HepG2 (cell line): Measurements from ENCODE around the gene EFNA2. TPM values are rescaled to one million over a fixed set of nuclear protein-coding genes. Genes with fewer than 3 reads are reported as not detected.

Experiments
- CEBPB ChIP-seq: IDR thresholded peaks from 2 replicates; pipeline ENCODE4 v1.6.1; 2011; ENCODE audit warnings: low read depth, low read length, improper control_type of control experiment, borderline replicate concordance
- DNMT1 ChIP-seq: sonication (generic); formaldehyde crosslinking; IDR thresholded peaks from 2 replicates; pipeline ENCODE4 v1.5.1; 2020; ENCODE audit warnings: mild to moderate bottlenecking, missing genetic modification reagents
- HMG20B ChIP-seq: conservative IDR thresholded peaks from 2 replicates; pipeline ENCODE4 v1.6.1; 2016; ENCODE audit warnings: missing genetic modification reagents, missing compliant biosample characterization
- MED8 ChIP-seq: sonication (generic); formaldehyde crosslinking; IDR thresholded peaks from 2 replicates; pipeline ENCODE4 v1.8.1; 2023; ENCODE audit warnings: mild to moderate bottlenecking, missing genetic modification reagents; ENCODE audit not compliant: insufficient replicate concordance
- NCOA1 ChIP-seq: sonication (generic); formaldehyde crosslinking; IDR thresholded peaks from 2 replicates; pipeline ENCODE4 v1.9.0; 2021; ENCODE audit warnings: missing genetic modification reagents
- SOX13 ChIP-seq, 3 experiments: fragments of 450-650 bp in 1 of 3; sonication (generic) in 1 of 3; formaldehyde crosslinking in 1 of 3; IDR thresholded peaks in 2 of 3; conservative IDR thresholded peaks in 1 of 3; 2 replicates each; pipeline versions ENCODE4 v1.5.0 to v1.6.1; 2016 to 2020; ENCODE audit warnings: antibody characterized with exemption in 1 of 3, mild to moderate bottlenecking in 1 of 3, missing compliant biosample characterization in 1 of 3, missing genetic modification reagents in 1 of 3, moderate library complexity in 1 of 3
- SP4 ChIP-seq: sonication (generic); formaldehyde crosslinking; IDR thresholded peaks from 2 replicates; pipeline ENCODE4 v1.8.1; 2023; ENCODE audit warnings: mild to moderate bottlenecking, missing genetic modification reagents
- ZNF180 ChIP-seq: sonication (generic); formaldehyde crosslinking; IDR thresholded peaks from 2 replicates; pipeline ENCODE4 v1.4.0; 2020; ENCODE audit warnings: low read depth, missing genetic modification reagents, borderline replicate concordance
- ZNF3 ChIP-seq: IDR thresholded peaks from 2 replicates; pipeline ENCODE4 v1.7.0; 2017; ENCODE audit warnings: inconsistent platforms
- ZNF30 ChIP-seq: sonication (generic); formaldehyde crosslinking; IDR thresholded peaks from 2 replicates; pipeline ENCODE4 v1.5.0; 2020; ENCODE audit warnings: mild to moderate bottlenecking, missing genetic modification reagents
- ZNF496 ChIP-seq: sonication (generic); formaldehyde crosslinking; IDR thresholded peaks from 2 replicates; pipeline ENCODE4 v1.8.1; 2023; ENCODE audit warnings: mild to moderate bottlenecking, moderate library complexity, missing genetic modification reagents; ENCODE audit not compliant: insufficient replicate concordance
- ZNF775 ChIP-seq: sonication (generic); formaldehyde crosslinking; IDR thresholded peaks from 2 replicates; pipeline ENCODE4 v1.4.0; 2020; ENCODE audit warnings: missing genetic modification reagents, mild to moderate bottlenecking, moderate library complexity, borderline replicate concordance
- ZNF83 ChIP-seq: sonication (generic); formaldehyde crosslinking; IDR thresholded peaks from 2 replicates; pipeline ENCODE4 v1.4.0; 2020; ENCODE audit warnings: missing genetic modification reagents, mild to moderate bottlenecking, borderline replicate concordance
- polyA plus RNA-seq, 8 experiments: library from polyadenylated mRNA; depleted of rRNA in 3 of 8; stranded (reverse) in 7 of 8; unstranded in 1 of 8; fragments of >200 nt; fragmentation: Illumina TruSeq in 4 of 8; extraction: Trizol in 4 of 8; gene quantifications; 2 replicates each; pipeline versions ENCODE4 v1.2.1 to v1.2.3, GENCODE V29; 2011 to 2016; ENCODE audit warnings: low read depth in 4 of 8, missing spikeins in 1 of 8, mixed read lengths in 1 of 8; ENCODE audit not compliant: insufficient read depth in 1 of 8
- total RNA-seq, 5 experiments: library from RNA; depleted of rRNA; stranded (reverse); fragments of >200 nt; fragmentation: Illumina TruSeq; extraction: Trizol; gene quantifications; 2 replicates each; pipeline ENCODE4 v1.2.3, GENCODE V29; 2016; ENCODE audit warnings: low read depth in 1 of 5
- TF ChIP-seq, protein P1 (sequence below): sonication (generic); formaldehyde crosslinking; IDR thresholded peaks from 2 replicates; pipeline ENCODE4 v1.4.0; 2020; ENCODE audit warnings: mild to moderate bottlenecking, missing genetic modification reagents
- TF ChIP-seq, protein P2 (sequence below): sonication (generic); formaldehyde crosslinking; IDR thresholded peaks from 2 replicates; pipeline ENCODE4 v1.8.0; 2022; ENCODE audit warnings: mild to moderate bottlenecking, missing genetic modification reagents; ENCODE audit not compliant: insufficient replicate concordance
- TF ChIP-seq, protein P3 (sequence below): sonication (generic); formaldehyde crosslinking; IDR thresholded peaks from 2 replicates; pipeline ENCODE4 v1.4.0; 2020; ENCODE audit warnings: missing genetic modification reagents, borderline replicate concordance
- TF ChIP-seq, protein P4 (sequence below): sonication (generic); formaldehyde crosslinking; IDR thresholded peaks from 2 replicates; pipeline ENCODE4 v1.8.0; 2022; ENCODE audit warnings: low read depth, missing genetic modification reagents

EFNA2 gene
- total and polyA plus RNA-seq, 2 of the 13 experiments (the other 11 are each of a cell fraction or from before 2014, with no cell fraction given), result 6.0 to 9.9 TPM

DNA sequence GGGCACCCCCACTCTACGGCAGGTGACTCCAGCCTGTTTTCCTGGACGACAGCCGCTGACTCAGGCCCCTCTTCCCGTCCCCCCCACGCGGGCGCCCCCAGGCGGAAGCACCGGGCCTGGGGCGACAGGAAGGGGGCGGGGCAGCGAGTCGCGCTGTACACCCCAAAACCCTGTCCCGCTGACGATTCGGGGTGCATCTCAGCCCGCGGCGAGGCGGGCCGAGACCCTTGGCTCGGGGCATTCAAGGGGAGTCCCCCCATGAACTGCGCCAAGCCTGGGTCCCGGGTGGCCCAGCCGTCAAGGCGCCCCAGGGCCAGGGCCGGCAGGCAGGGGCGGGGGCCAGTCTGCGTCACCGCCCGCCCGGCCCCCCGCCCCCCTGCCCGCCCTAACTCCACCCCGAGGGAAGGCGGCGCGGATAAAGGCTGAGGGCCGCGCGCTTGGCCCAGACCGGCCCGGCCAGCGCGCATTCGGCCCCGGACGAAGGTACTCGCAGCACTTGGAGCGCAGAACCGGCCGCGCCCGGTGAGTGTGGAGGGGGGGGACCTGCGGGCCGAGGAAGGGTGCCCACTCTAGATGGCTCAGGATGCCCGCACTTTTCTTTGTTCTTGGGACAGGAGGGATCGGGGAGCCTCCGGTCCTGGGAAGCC lies 37.4 kb upstream of the EFNA2 start, which contains the start of gene MIDN (continued):
- TF ChIP-seq, protein P1, sequence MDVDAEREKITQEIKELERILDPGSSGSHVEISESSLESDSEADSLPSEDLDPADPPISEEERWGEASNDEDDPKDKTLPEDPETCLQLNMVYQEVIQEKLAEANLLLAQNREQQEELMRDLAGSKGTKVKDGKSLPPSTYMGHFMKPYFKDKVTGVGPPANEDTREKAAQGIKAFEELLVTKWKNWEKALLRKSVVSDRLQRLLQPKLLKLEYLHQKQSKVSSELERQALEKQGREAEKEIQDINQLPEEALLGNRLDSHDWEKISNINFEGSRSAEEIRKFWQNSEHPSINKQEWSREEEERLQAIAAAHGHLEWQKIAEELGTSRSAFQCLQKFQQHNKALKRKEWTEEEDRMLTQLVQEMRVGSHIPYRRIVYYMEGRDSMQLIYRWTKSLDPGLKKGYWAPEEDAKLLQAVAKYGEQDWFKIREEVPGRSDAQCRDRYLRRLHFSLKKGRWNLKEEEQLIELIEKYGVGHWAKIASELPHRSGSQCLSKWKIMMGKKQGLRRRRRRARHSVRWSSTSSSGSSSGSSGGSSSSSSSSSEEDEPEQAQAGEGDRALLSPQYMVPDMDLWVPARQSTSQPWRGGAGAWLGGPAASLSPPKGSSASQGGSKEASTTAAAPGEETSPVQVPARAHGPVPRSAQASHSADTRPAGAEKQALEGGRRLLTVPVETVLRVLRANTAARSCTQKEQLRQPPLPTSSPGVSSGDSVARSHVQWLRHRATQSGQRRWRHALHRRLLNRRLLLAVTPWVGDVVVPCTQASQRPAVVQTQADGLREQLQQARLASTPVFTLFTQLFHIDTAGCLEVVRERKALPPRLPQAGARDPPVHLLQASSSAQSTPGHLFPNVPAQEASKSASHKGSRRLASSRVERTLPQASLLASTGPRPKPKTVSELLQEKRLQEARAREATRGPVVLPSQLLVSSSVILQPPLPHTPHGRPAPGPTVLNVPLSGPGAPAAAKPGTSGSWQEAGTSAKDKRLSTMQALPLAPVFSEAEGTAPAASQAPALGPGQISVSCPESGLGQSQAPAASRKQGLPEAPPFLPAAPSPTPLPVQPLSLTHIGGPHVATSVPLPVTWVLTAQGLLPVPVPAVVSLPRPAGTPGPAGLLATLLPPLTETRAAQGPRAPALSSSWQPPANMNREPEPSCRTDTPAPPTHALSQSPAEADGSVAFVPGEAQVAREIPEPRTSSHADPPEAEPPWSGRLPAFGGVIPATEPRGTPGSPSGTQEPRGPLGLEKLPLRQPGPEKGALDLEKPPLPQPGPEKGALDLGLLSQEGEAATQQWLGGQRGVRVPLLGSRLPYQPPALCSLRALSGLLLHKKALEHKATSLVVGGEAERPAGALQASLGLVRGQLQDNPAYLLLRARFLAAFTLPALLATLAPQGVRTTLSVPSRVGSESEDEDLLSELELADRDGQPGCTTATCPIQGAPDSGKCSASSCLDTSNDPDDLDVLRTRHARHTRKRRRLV (CRISPR knock-in tag), result peak; percentile 49; the same call in 1 of the 2 replicates
- TF ChIP-seq, protein P2, sequence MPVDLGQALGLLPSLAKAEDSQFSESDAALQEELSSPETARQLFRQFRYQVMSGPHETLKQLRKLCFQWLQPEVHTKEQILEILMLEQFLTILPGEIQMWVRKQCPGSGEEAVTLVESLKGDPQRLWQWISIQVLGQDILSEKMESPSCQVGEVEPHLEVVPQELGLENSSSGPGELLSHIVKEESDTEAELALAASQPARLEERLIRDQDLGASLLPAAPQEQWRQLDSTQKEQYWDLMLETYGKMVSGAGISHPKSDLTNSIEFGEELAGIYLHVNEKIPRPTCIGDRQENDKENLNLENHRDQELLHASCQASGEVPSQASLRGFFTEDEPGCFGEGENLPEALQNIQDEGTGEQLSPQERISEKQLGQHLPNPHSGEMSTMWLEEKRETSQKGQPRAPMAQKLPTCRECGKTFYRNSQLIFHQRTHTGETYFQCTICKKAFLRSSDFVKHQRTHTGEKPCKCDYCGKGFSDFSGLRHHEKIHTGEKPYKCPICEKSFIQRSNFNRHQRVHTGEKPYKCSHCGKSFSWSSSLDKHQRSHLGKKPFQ, result no peak
- TF ChIP-seq ZNF3 (CRISPR knock-in tag) (no peak), SOX13 (IDR thresholded peaks at IDR 0.05) (no peak), SOX13 (CRISPR knock-in tag; conservative IDR thresholded peaks at IDR 0.05 in 1 of 2, IDR thresholded peaks at IDR 0.05 in 1 of 2) (no peak), MED8 (CRISPR knock-in tag) (peak; percentile 89), SP4 (CRISPR knock-in tag) (no peak; the same call in 1 of the 2 replicates), ZNF496 (CRISPR knock-in tag) (no peak), NCOA1 (CRISPR knock-in tag) (no peak), ZNF30 (CRISPR knock-in tag) (no peak), ZNF180 (CRISPR knock-in tag) (no peak), HMG20B (CRISPR knock-in tag) (no peak), ZNF83 (CRISPR knock-in tag) (peak; percentile 19; the same call in 1 of the 2 replicates), ZNF775 (CRISPR knock-in tag) (no peak), DNMT1 (CRISPR knock-in tag) (no peak), CEBPB (no peak)
- TF ChIP-seq, protein P3, sequence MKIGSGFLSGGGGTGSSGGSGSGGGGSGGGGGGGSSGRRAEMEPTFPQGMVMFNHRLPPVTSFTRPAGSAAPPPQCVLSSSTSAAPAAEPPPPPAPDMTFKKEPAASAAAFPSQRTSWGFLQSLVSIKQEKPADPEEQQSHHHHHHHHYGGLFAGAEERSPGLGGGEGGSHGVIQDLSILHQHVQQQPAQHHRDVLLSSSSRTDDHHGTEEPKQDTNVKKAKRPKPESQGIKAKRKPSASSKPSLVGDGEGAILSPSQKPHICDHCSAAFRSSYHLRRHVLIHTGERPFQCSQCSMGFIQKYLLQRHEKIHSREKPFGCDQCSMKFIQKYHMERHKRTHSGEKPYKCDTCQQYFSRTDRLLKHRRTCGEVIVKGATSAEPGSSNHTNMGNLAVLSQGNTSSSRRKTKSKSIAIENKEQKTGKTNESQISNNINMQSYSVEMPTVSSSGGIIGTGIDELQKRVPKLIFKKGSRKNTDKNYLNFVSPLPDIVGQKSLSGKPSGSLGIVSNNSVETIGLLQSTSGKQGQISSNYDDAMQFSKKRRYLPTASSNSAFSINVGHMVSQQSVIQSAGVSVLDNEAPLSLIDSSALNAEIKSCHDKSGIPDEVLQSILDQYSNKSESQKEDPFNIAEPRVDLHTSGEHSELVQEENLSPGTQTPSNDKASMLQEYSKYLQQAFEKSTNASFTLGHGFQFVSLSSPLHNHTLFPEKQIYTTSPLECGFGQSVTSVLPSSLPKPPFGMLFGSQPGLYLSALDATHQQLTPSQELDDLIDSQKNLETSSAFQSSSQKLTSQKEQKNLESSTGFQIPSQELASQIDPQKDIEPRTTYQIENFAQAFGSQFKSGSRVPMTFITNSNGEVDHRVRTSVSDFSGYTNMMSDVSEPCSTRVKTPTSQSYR, result peak; percentile 47; the same call in 1 of the 2 replicates
- TF ChIP-seq, protein P4, sequence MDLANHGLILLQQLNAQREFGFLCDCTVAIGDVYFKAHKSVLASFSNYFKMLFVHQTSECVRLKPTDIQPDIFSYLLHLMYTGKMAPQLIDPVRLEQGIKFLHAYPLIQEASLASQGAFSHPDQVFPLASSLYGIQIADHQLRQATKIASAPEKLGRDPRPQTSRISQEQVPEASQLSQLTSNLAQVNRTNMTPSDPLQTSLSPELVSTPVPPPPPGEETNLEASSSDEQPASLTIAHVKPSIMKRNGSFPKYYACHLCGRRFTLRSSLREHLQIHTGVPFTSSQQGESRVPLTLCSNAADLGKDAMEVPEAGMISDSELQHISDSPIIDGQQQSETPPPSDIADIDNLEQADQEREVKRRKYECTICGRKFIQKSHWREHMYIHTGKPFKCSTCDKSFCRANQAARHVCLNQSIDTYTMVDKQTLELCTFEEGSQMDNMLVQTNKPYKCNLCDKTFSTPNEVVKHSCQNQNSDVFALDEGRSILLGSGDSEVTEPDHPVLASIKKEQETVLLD (CRISPR knock-in tag), result no peak
